ENCODE measurements around the gene PPP1R1B.

The PPP1R1B gene

DNA sequence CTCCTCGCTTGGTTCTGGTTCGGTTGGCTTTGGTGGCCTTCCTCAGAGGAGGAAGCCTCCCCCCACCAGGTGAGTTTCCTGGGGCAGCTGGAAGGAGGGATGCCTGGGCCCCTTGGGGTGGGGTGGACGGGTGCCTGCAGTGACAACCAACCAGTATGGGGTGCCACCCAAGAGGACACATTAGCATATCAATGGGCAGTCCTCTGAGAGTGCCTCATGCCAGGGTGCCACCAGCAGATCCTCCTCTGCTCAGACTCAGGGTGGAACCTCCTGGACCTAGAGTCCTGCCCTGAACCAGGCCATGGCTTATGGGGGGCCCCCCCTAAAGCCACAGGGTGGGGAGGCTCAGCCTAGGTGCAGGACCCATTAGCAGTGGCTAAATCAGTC, 2.7 kb downstream of the PPP1R1B start:
- TF ChIP-seq NFIC (IDR thresholded peaks at IDR 0.05) (no peak), TCF12 (IDR thresholded peaks at IDR 0.05; ENCODE audit: low read depth) (no peak), FOXM1 (IDR thresholded peaks at IDR 0.05; ENCODE audit: borderline replicate concordance, low read depth) (no peak), YY1 (IDR thresholded peaks at IDR 0.05; ENCODE audit: low read depth) (no peak), TEAD4 (IDR thresholded peaks at IDR 0.05) (no peak), CREB1 (IDR thresholded peaks at IDR 0.05; ENCODE audit: low read depth) (no peak), CEBPB (IDR thresholded peaks at IDR 0.05) (no peak), RAD21 (IDR thresholded peaks at IDR 0.05; ENCODE audit: low read depth) (no peak), EP300 (IDR thresholded peaks at IDR 0.05; ENCODE audit: borderline replicate concordance) (no peak)
- TF ChIP-seq, protein P1, sequence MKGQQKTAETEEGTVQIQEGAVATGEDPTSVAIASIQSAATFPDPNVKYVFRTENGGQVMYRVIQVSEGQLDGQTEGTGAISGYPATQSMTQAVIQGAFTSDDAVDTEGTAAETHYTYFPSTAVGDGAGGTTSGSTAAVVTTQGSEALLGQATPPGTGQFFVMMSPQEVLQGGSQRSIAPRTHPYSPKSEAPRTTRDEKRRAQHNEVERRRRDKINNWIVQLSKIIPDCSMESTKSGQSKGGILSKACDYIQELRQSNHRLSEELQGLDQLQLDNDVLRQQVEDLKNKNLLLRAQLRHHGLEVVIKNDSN (IDR thresholded peaks at IDR 0.05): no peak

DNA sequence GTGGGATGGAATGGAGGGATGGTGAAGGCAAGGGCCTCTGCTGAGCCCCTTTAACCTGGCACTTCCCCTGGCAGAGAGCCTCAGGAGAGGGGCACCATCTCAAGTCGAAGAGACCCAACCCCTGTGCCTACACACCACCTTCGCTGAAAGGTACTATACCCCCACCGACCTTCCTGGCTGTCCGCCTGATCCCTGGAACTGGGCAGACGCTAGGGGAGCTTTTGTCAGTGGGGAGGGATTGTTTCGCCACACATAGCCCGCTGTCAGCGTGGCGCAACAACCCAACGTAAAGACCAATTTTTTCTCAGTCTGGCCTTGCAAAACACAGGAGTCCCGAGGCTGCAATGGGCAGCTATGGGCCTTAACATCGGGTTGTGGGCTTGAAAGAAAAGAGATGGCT, 3.1 kb downstream of the PPP1R1B start:
- TF ChIP-seq FOXM1 (IDR thresholded peaks at IDR 0.05; ENCODE audit: borderline replicate concordance, low read depth) (no peak), TAF1 (IDR thresholded peaks at IDR 0.05; ENCODE audit: low read depth) (no peak), TEAD4 (IDR thresholded peaks at IDR 0.05) (no peak), CREB1 (IDR thresholded peaks at IDR 0.05; ENCODE audit: low read depth) (no peak), RAD21 (IDR thresholded peaks at IDR 0.05; ENCODE audit: low read depth) (no peak), YY1 (IDR thresholded peaks at IDR 0.05; ENCODE audit: low read depth) (no peak), NFIC (IDR thresholded peaks at IDR 0.05) (no peak), ZBTB7A (IDR thresholded peaks at IDR 0.05; ENCODE audit: low read depth) (no peak), EP300 (IDR thresholded peaks at IDR 0.05; ENCODE audit: borderline replicate concordance) (no peak), CEBPB (IDR thresholded peaks at IDR 0.05) (no peak)
- TF ChIP-seq, protein P2, sequence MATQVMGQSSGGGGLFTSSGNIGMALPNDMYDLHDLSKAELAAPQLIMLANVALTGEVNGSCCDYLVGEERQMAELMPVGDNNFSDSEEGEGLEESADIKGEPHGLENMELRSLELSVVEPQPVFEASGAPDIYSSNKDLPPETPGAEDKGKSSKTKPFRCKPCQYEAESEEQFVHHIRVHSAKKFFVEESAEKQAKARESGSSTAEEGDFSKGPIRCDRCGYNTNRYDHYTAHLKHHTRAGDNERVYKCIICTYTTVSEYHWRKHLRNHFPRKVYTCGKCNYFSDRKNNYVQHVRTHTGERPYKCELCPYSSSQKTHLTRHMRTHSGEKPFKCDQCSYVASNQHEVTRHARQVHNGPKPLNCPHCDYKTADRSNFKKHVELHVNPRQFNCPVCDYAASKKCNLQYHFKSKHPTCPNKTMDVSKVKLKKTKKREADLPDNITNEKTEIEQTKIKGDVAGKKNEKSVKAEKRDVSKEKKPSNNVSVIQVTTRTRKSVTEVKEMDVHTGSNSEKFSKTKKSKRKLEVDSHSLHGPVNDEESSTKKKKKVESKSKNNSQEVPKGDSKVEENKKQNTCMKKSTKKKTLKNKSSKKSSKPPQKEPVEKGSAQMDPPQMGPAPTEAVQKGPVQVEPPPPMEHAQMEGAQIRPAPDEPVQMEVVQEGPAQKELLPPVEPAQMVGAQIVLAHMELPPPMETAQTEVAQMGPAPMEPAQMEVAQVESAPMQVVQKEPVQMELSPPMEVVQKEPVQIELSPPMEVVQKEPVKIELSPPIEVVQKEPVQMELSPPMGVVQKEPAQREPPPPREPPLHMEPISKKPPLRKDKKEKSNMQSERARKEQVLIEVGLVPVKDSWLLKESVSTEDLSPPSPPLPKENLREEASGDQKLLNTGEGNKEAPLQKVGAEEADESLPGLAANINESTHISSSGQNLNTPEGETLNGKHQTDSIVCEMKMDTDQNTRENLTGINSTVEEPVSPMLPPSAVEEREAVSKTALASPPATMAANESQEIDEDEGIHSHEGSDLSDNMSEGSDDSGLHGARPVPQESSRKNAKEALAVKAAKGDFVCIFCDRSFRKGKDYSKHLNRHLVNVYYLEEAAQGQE (IDR thresholded peaks at IDR 0.05; ENCODE audit: low read depth): no peak

DNA sequence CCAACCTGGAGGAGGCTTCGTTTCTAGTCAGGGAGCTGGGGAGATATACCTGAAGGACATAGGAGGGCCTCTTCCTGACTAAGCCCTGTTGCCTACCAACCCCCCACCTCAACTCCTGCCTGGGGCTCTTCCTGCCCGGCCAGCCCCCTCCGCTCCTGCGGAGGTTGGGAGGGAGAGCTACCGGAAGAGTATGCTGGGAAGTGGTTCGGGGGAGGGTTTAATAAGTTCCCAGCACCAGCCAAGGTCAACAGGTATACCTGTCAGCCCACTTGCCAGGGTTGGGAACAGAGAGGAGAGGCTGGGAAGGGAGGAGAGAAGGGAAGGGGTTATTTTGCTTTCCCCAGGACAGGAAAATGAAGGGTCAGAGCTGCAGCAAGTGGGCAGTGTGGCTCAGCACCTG, 4.7 kb downstream of the PPP1R1B start:
- TF ChIP-seq CEBPB (IDR thresholded peaks at IDR 0.05) (no peak), YY1 (IDR thresholded peaks at IDR 0.05; ENCODE audit: low read depth) (no peak), EGR1 (IDR thresholded peaks at IDR 0.05) (no peak), ZBTB7A (IDR thresholded peaks at IDR 0.05; ENCODE audit: low read depth) (no peak), TCF12 (IDR thresholded peaks at IDR 0.05; ENCODE audit: low read depth) (no peak), NFIC (IDR thresholded peaks at IDR 0.05) (no peak), CREB1 (IDR thresholded peaks at IDR 0.05; ENCODE audit: low read depth) (no peak), EP300 (IDR thresholded peaks at IDR 0.05; ENCODE audit: borderline replicate concordance) (no peak), TEAD4 (IDR thresholded peaks at IDR 0.05) (no peak), FOXM1 (IDR thresholded peaks at IDR 0.05; ENCODE audit: borderline replicate concordance, low read depth) (no peak), TAF1 (IDR thresholded peaks at IDR 0.05; ENCODE audit: low read depth) (no peak), RAD21 (IDR thresholded peaks at IDR 0.05; ENCODE audit: low read depth) (no peak)
- TF ChIP-seq, protein P3, sequence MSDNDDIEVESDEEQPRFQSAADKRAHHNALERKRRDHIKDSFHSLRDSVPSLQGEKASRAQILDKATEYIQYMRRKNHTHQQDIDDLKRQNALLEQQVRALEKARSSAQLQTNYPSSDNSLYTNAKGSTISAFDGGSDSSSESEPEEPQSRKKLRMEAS (IDR thresholded peaks at IDR 0.05): no peak
- TF ChIP-seq, protein P2 (IDR thresholded peaks at IDR 0.05; ENCODE audit: low read depth): no peak
- TF ChIP-seq, protein P1 (IDR thresholded peaks at IDR 0.05): no peak

DNA sequence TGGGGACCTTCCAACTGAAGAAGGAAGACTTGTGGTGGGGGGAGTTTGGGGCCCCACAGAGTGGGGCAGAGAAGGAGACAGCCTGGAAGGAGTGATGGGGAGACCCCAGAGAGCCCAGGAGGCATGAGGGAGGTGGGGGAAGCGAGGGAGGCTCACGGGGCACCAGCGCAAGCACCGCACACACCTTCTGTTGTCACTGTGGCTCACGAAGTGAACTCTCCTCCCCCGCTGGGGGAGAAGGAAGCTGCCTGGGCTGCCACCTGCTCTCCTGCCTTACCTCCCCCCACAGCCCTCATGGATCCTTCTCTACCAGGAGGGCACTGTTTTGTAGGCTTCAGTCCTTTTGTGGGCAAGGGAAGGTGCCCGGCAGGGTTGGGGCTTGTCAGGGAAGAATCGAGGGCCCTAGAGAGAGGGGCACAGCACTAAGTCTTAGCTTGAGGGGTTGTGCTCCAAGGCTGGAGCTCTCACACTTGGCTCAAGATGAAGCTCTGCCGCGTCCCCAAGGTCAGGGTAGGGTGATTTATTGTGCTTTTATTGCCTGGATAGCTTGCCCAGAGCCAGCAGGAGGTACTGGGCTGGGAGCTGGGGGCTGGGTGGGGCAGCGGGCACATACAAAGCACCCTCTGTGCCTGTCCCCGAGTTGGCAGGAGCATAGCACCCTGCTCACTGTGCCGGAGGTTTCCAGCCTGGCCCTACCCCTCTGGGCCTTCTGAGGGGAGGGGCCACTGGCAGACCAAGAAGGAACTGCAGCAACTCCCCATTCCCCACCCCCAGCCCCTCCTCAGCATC, 5.6 kb downstream of the PPP1R1B start:
- no peak for TF ChIP-seq RAD21 (IDR thresholded peaks at IDR 0.05; ENCODE audit: low read depth)
- peak; percentile 95 for TF ChIP-seq NFIC (IDR thresholded peaks at IDR 0.05)
- TF ChIP-seq, protein P3 (IDR thresholded peaks at IDR 0.05): peak; percentile 27; the same call in 1 of the 2 replicates
- TF ChIP-seq TEAD4 (IDR thresholded peaks at IDR 0.05): peak; percentile 62
- no peak for TF ChIP-seq CEBPB (IDR thresholded peaks at IDR 0.05)
- no peak for TF ChIP-seq TAF1 (IDR thresholded peaks at IDR 0.05; ENCODE audit: low read depth)
- TF ChIP-seq EGR1 (IDR thresholded peaks at IDR 0.05): no peak
- TF ChIP-seq TCF12 (IDR thresholded peaks at IDR 0.05; ENCODE audit: low read depth): peak; percentile 88
- 0 out of 2 replicates have a peak, but pooled peaks have one; percentile 45 for TF ChIP-seq ZBTB7A (IDR thresholded peaks at IDR 0.05; ENCODE audit: low read depth)
- TF ChIP-seq, protein P2 (IDR thresholded peaks at IDR 0.05; ENCODE audit: low read depth): no peak
- 0 out of 2 replicates have a peak, but pooled peaks have one; percentile 19 for TF ChIP-seq FOXM1 (IDR thresholded peaks at IDR 0.05; ENCODE audit: borderline replicate concordance, low read depth)
- no peak for TF ChIP-seq YY1 (IDR thresholded peaks at IDR 0.05; ENCODE audit: low read depth)
- TF ChIP-seq, protein P1 (IDR thresholded peaks at IDR 0.05): no peak
- no peak for TF ChIP-seq CREB1 (IDR thresholded peaks at IDR 0.05; ENCODE audit: low read depth)
- TF ChIP-seq EP300 (IDR thresholded peaks at IDR 0.05; ENCODE audit: borderline replicate concordance): peak; percentile 57; the same call in 1 of the 2 replicates

Data from Ishikawa (cell line).